ENCODE data around the gene PRPF18.

PRPF18 gene

DNA sequence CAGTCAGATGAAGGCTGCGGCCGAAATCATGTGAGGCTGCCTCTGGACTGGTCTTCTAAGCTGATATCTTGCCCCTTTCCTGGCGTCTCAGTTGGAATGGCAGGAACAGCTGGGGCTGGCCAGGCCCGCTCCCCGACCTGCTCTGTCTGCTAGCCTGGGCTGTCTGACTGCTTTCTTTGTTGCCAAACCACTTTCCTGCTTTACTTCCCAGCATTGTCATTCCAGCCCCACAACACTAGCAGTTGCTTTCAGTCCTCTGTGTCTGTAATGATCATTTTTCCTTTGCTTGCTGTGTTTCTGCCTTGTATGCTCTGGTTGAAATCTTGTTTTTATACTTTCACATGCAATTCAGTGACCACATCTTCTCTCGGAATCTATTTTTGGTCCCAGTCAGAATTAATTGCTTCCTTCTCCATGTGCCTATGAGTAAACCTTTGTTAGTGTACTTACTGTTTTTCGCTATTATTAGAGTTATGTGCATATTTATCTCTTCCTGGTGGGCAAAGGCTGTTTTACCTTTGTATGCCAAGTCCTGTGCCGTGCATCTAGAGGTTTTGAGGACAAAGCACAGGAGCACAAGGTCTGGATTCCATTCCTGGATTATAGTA, 21.6 kb downstream of the PRPF18 start:
- no peak for DNase-seq

DNA sequence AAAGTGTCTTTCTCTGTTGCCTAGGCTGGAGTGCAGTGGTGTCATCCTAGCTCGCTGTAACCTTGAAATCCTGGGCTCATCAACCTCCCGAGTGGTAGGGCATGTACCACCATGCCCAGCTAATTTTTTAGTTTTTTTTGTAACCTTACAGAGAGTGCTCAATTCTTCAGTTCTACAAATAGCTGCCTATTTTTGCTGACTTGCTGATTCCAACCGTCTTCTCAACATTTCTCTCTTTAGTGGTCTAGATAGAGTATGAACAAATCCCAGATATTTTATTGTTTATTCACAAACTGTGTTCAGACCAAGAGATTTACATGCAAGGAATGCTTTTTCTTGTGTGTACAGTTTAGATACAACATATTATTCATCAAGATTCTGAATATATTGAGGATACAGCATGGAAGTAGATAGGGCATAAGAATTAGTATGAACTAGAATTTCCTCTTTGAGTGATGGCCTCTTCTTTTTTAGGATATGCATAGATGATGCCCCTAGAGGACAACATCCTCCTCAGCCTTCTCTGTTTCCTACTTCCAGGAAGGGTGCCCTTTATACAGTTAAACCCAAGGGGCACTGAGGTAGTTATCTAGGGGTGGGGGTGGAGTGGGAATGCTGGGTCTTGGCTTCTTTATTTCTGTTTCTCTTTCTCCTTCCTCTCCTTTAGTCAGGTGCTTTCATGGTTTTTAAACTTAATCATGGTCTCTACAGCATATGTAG, 26.0 kb downstream of the PRPF18 start:
- no peak for DNase-seq

GRCh38 chr10:13613519-13613918, 26.8 kb downstream of the PRPF18 start:
- DNase-seq, result no peak

DNA sequence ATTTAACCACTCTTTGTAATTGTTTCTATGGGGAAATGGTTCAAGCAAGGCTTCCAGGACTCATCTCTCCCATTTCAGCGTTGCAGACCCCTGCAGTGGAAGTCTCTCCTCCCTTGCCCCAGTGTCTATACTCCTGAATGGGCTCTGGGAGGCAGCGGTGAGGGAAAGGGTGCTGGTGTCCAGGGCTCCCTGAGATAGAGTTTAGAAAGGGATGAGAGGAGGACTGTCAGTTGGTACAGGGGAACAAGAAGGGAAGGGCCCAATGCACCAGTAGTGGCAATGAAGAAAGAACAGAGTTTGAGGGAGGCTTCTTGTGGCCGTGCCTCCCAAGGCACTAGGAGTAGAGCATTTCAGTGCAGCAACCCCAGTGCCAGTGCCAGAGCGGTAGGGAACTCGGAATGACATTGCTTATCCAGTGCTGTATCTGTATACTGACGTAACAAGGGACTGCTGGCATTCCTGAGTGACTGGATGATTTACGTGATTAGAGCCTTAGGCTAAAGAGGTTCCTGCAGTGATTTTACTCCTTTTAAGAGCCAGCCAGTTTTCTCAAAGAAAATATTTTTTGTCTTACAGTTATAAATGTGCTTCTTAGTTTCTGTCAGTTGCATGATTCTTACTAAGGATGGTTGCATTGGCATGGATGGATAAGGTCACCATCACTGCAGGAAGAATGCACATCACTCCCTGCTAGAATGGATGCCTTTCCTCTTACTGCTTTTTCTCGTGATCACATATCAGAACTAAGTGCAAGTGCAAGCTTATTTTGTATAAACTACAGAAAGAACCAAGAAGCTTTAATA, 28.0 kb downstream of the PRPF18 start:
- no peak for DNase-seq

- no peak for DNase-seq
These were observed 29.0 kb downstream of the PRPF18 start for GRCh38 chr10:13615650-13616300.

DNA sequence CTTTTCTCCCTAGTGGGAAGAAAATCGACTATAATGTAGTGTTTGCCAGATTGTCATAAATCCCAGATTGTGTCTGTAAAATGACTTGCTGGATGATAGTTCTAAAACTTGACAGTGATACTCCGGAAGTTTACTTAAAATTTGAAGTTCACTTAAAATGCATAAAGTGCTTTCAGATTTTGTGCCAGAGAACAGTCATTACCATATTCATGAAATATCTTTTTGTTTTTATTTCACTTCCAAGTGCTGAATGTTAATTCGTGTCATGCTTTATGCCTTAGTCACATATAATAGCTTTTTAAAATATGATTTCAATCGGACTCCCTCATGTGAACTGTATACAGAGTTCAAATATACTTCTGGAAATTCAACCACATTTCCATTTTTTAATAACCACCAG, 30.4 kb downstream of the PRPF18 start:
- DNase-seq, result no peak

DNA sequence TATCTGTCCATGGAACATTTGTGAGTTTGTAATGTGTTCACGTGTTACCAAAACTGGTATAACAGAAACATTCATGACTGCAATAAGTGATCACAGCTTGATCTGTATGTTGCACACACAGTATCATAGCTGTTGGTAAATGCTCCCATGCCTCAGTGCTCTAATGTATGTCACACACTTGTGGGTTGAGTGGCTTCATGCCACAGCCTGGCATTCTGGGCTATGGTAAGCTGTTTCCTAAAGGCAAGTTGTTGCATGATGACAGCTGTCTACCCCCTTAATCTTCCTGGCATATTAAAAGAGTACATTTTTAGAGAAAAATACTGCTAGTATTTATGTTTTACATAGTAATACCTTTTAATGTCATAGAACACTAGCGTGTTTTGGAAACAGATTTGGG, 35.2 kb downstream of the PRPF18 start:
- DNase-seq, result no peak

DNA sequence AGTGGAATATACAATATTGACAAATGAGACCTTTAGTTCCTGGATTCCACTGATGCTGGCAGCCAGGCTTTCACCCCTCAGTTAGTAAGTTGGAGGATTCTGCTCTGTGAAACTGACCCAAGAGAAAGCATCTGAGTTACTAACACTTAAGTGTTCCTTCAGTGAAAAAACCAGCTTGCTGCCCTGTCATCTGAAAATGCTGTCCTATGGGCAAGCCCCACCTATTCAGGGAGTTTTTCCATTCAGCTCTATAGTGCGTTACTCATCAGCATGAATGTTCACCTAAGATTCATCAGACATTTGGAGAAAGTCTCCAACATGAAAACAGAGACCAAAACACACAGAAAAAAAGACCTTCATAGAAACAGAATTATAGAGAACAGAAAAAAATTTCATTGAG, 37.9 kb downstream of the PRPF18 start:
- DNase-seq, result no peak

DNA sequence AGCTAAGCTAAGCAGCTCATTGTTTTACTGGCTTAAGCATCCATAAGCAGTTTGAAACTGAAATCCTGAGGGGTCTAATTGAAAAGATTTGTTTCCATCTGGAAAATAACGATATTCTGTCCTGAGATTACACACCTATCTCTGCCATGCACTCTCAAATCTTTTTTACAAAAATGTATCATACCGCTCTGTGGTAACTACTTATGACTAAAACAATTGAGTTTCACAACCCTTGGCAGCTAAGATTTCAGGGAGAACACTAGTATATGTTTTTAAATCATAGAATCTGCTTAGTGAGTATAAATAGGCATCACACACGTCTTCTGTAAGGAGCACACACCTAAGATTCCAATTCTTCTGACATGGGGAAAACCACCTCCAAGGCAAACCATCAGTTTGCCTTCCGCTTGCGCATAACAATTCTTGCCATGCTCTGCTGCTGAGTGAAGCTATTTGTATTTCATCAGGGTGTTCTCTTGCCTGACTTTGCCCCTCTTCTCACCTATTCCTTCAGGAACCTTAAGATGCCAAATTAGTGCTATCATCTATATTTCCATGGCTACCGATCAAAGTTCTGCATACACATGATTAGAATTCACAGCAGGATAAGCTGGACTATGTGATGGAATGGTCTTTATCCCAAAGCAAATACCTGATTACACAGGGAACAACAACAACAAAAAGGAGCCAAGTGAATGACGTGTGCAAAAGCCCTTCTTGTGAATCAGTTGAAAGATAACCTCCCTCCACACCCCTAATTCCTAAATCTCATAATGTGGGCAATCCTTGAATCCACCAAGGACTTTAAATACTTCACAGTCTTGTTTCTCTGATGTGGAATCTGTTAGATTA, 40.9 kb downstream of the PRPF18 start:
- DNase-seq, result no peak

- DNase-seq, result no peak
These were observed 41.9 kb downstream of the PRPF18 start for GRCh38 chr10:13628661-13629060.

DNA sequence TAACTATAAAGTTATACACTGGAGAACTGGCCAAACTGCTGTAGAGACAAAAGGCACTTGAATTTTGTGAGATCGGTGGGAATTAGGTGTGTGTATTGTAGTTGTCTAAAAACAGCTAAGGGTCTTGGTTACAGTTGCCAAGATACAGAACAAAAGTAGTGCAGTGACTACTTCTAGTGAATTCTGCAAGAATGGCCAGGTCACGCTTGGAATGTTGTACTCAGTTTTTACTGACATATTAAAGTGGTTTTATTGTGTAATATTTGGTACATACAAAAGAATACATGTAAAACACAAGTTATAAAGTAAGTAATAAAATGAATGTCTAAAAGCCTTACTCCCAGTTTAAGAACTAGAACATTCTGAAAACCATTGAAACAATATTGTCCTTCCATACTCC, 42.4 kb downstream of the PRPF18 start:
- DNase-seq, result no peak

GRCh38 chr10:13630231-13630630, 43.5 kb downstream of the PRPF18 start:
- DNase-seq, result no peak

DNA sequence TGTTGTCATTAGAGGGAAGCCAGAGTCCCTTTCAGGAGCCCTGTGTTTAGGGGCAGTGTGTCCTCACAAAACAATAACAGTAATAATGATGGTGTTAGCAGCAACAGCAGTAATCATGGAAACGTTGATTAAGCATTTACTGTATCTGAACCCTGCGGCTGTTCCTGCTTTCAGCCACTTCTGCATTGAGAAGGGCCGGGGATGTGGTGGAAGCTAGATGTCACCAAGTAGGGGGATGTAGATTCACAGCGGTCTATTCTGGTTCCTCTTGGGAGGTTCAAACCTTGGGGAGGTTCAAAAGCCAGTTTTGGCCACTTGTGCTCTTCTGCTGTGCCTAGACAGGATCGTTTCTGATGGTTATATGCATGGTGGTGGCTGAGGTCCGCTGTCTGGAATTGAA, 44.8 kb downstream of the PRPF18 start:
- DNase-seq, result no peak

DNA sequence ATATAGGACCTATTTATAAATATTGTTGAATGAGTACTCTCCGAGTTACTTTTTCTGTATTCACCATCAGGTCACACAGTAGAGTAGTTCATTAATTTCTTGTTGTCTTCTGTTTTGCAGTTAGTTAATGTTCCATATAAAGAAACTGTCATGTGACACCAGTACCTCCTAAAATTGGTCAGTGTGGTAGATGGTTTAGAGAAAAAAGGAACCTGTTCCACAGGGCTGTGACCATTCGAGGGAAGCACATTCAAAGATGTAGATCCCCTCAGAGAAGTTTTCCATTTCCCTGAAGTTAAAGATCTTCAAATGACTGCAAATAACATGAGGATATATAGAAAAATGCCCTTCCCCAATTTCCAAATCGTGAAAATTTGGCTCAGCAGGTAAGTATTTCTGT, 45.7 kb downstream of the PRPF18 start:
- no peak for DNase-seq

DNA sequence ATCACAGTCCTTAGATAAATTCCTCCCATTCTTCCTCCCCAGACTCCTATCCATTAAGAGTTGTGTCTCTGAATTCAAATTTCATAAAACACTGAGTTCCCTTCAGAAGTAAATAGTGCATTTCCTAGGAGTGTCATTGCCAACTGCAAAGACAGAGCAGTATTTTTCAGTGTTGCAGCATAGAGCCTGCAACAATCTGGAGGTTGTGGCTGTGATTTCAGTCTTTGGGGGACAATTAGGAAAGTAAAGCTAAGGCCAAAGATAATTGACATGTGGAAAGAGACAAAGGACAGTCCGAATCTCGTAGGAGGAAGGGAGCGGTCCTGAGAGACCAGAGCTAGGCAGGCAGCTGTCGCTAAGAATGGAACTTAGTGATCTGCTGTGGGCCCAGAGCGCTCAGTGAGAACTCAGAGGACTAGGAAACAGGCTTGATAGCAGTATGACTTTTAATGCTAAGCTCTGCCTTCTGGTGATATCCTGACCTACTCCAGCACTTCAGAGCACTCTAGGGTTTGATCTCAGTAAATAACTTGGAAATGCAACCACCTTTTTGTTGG, 46.2 kb downstream of the PRPF18 start:
- DNase-seq, result no peak

DNA sequence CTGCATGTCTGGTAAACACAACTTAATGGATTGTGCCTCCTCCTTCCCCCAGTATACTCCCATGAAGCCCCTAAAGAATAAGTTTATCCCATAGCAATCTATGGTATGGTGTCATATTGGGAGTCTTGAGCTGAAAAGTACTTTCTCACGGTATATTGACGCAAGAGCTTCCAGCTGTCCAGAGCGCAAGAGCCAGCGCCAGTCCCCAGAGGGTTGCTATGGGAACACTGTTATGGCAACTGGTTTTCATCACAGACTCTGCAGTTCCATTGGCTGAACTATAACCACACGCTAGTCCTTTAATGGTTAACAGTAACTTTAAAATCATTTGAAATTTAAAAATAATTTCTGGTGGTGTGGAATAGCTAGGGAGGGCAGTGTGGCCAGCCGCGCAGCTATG, 46.9 kb downstream of the PRPF18 start:
- no peak for DNase-seq

DNA sequence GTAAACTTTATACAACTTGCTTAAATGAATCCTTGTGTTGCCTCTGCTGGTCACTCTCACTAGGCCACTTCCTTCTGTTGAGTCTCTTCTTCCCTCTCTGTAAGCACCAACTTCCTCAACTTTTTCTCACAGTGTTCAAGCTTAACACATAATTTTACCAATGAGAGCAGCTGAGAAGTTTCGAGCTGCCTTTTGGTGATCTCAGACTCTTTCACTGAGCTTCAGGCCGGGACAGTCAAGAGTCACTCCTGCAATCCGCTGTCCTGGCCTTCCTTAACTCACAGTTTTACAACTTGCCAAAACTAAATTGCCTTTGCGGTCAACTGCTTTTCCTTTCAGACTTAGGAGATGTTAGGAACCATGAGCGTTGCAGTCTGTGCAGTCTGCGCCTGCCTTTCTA, 47.4 kb downstream of the PRPF18 start:
- DNase-seq, result no peak

- no peak for DNase-seq
These were observed 50.0 kb downstream of the PRPF18 start for GRCh38 chr10:13636776-13637175.

DNA sequence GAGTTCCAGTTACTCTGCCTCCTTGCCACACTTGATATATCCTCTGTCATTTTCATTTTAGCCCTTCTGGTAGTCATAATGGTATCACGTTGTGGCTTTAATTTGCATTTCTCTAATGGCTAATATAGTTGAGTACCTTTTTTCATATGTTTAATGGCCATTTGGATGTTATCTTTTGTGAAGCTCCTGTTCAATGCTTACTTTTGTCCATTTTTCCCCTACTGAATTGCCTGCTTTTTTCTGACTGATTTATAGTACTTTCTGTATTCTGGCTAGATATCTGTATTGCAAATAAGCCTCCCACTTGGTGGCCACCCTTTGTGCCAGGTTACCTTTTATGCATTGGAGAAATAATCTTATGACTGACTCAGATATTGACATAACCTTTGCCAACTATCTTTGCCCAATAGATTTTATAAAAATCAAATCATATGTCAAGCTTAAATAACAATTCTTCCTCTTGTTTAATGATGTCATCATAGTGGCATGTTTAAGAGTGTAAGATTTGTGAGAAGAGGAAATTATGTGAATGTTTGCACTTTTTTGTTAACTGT, 50.6 kb downstream of the PRPF18 start:
- DNase-seq, result no peak

GRCh38 chr10:13637894-13638293, 51.1 kb downstream of the PRPF18 start:
- DNase-seq, result no peak

DNA sequence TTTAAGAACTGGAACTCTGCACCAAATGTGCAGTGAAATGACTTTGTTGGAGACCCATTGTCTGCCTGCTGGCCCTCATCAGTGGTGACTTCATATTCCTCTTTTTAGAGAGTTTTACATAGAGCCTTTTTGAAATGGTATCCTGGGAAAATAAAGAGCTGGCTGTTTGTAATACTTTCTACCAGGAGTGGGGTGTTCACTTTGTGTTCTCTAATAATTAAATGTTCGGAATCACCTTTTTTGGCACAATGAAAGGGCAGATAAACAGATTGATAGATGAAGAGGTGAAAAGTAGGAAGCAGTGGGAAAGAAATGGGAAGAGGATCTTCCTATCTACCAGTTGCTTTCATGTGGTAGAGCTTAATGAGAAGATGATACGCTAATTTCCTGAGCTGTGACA, 55.5 kb downstream of the PRPF18 start:
- DNase-seq, result no peak

- DNase-seq, result no peak
These were observed 56.3 kb downstream of the PRPF18 start for GRCh38 chr10:13643016-13643415.

Data from stimulated activated CD4-positive, alpha-beta T cell treated with anti-CD3 and anti-CD28 coated beads, Interleukin-4, amount 100 ng/mL, for 4 hours (primary cell).